Endometrial microvascular endothelial cells (primary cell): ENCODE data around the gene FBXO3. TPM values are rescaled to one million over a fixed set of nuclear protein-coding genes. Genes with fewer than 3 reads are reported as not detected.
"Not testable (repeated sequence)": the region's sequence is repeated elsewhere in the genome, so short reads cannot be mapped to it uniquely, and the experiment has no call there.

ENCODE experiments used
- in situ Hi-C: cut with HindIII; loops from 2 replicates; pipeline ENCODE4 v1.10.0; 2017; ENCODE audit warnings: low sequenced_read_pairs, low pct_unique_long_range_greater_than_20kb; ENCODE audit errors: inconsistent ontology term
- total RNA-seq: library from RNA; depleted of rRNA; stranded (reverse); fragments of >200 nt; gene quantifications from one replicate; pipeline ENCODE4 v1.2.3, GENCODE V29; 2015; ENCODE audit errors: inconsistent ontology term

Gene FBXO3, protein sequence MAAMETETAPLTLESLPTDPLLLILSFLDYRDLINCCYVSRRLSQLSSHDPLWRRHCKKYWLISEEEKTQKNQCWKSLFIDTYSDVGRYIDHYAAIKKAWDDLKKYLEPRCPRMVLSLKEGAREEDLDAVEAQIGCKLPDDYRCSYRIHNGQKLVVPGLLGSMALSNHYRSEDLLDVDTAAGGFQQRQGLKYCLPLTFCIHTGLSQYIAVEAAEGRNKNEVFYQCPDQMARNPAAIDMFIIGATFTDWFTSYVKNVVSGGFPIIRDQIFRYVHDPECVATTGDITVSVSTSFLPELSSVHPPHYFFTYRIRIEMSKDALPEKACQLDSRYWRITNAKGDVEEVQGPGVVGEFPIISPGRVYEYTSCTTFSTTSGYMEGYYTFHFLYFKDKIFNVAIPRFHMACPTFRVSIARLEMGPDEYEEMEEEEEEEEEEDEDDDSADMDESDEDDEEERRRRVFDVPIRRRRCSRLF
- 38.1 TPM for total RNA-seq

DNA sequence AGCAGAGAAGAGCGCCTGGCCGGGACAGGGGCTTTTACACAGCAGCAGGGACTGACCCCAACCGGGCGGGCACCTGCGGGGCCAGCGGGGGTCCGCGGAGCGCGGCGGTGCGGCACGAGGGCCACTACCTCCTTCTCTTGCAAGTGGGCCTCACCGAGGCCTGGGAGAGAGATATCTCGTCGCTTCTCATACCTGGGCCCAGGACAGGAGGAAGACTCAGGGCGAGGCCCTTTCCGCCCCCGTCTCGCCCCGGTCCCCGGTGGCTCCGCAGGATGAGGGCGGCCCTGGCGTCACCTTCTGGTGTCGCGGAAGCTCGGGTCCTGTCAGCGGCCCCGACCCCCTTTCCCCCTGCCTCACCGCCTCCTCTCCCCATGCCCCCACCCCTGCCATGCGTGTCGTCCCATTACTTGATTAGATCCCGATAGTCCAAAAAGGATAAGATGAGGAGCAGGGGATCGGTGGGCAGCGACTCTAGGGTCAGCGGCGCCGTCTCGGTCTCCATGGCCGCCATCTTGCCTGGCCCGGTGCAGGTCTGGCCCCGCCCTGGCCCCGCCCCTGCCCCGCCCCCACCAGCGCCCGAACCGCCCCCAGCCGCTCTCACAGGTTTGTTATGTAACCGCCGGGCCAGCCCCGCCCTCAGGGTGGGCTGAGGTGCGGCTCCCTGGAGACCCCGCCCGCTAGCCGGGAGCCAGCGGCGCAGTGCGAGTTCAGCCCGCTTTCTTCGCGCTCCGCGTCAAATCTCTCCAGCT, at the start of gene FBXO3:
TSS of gene FBXO3 (minus strand) at position 534 of the 749 bp plus-strand sequence. CDS start at position 511, 23 bp downstream.
- in situ Hi-C loops: no loop called here

GRCh38 chr11:33822981-33823380, 48.7 kb upstream of the FBXO3 start:
- in situ Hi-C loops: not testable (repeated sequence)

GRCh38 chr11:33819278-33820035, 45.1 kb upstream of the FBXO3 start:
- in situ Hi-C loops: no loop called here

DNA sequence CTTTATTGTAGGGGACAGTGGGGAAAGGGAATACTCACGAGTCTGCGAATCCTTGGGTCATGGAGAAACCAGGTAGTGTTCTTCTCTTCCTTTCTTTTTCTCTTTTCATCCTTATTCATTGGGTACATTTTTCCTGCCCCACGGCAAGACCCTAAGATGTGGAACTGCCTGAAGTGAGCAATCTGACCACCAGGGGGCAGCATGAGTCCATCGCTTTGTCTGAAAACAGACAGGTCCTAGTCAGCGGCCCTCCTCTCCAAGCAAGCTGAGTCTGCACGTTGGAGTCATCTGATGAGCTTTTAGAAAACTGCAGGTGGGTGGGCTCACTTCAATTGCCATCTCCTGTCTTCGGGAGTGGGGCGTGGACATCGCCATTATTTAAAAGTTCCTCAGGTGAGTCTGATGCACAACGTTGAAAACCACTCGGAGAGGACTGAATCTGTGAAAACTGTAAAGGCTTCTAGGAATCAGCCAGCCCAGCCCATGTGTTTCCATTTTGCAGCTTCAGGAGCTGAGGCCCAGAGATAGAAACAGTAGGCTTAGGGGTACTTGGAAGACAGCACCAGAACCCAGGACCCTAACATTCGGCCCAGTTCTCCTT, 34.0 kb upstream of the FBXO3 start:
- in situ Hi-C loops: no loop called here

- in situ Hi-C loops: no loop called here
Observed at GRCh38 chr11:33804471-33804870, 30.2 kb upstream of the FBXO3 start.

DNA sequence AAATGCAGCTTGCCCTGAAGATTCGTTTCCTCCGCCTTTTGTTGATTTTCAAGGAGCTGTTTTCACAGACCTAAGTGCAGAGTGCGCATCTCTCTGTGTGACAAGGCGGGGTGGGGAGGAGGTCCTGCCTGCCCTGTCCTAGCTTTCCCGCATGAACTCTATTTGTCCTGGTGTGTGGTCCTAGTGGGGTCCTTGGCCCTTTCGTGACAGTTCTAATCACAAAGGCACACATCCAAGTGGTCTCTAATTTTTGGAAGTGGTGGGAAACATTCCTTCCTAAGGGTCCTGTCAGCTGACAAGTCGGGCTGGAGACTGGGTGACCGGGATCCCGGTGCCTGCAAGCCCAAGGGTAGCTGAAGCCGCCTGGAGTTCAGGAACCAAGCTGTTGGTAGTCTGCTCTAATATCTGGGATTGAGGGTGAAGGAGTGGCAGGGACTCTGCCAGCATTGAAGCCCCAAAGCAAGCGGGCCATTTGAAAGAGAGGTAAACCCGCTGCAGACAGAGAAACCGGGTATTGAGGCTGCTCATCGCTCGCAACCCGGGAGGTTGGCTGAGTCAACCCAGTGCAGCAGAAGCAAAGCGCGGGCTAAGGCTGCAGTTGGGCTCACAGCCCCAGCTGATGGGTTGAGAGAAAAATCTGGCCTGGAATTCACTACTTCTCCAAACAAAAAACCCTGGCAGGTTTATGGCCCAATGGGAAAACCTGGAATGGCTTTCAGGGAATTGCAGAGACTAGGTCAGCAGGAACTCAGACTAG, 28.1 kb upstream of the FBXO3 start:
- in situ Hi-C loops: no loop called here

DNA sequence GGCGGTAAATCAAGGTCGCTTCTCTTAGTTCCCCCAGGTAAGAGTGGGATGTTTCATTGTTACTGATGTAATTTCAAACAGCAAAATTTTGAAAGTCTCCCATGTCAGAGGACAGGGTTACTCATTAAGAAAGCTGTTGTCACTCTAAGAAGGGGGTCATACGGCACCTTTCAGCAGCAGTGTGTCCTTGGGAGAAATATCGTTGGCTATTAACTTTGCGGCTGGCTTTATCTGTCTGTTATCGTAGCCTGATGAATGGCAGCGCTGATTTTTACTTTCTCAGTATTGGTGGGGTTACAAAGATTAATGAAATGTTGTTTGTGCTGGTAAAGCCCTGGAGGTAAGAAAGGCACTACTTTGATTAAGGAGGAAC, 27.5 kb upstream of the FBXO3 start:
- in situ Hi-C loops: no loop called here

GRCh38 chr11:33797879-33798278, 23.6 kb upstream of the FBXO3 start:
- in situ Hi-C loops: no loop called here

DNA sequence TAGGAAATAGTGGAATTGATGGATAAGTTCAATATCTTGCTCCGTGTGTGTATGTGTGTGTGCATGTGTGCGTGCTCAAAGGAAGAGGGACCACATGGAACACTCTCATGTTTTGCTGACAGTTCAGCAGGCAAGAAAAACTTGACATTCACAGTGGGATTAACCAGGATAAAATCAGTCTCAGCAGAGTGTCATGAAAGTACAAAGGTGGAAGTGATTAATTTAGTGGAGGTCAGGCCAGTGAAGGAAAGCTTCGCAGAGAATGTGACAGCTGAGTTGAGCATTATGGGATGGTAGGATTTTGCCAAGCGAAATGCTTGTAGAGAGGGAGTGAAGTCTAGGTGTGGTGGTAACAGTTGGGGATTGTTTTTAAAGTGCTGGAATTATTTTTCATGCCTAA, 15.7 kb upstream of the FBXO3 start:
- in situ Hi-C loops: no loop called here

DNA sequence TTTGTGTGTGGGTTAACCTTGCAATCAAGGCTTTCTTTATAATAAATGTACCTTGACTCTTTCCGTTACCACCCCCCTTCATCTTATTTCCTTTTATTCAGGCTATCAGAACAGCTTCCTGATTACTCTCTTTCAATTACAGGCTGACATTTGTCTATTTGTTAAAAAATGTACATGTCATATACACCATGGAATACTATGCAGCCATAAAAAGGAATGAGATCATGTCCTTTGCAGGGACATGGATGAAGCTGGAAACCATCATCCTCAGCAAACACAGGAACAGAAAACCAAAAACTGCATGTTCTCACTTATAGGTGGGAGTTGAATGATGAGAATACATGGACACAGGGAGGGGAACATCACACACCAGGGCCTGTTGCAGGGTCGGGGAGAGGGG, 13.8 kb upstream of the FBXO3 start:
- in situ Hi-C loops: not testable (repeated sequence)

DNA sequence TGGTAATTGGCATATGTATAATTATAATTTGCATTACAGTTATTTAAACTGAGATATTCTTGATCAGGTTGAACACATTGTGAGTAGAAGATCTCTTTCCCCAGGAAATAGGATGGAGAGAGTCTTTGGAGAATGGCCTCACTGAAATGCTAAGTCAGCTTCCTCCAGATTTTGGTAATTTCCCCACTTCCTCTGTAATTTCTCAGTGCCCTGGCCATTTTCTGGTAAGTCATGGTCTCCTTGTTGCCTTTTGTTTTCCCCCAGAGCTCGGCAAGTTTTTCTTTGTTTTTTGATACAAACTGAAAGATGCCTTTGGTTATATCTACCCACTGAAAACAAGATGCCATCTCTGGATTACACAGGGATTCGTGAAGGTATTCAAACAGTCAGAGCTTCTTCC, 12.8 kb upstream of the FBXO3 start:
- in situ Hi-C loops: no loop called here

DNA sequence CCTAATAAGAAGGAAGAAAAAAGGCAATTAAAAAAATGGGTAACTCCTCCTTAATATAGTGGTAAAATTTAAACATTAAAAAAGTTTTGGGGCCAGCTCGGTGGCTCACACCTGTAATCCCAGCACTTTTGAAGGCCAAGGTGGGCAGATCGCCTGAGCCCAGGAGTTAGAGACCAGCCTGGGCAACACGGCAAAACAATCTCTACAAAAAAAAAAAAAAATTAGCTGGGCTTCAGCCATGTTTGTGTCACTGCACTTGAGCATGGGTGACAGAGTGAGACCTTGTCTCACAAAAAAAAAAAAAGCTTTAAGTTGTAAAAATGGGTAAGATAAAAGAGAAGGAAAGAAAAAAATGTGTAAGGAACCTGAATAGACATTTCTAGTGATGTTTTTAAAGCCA, 11.3 kb upstream of the FBXO3 start:
- in situ Hi-C loops: no loop called here

DNA sequence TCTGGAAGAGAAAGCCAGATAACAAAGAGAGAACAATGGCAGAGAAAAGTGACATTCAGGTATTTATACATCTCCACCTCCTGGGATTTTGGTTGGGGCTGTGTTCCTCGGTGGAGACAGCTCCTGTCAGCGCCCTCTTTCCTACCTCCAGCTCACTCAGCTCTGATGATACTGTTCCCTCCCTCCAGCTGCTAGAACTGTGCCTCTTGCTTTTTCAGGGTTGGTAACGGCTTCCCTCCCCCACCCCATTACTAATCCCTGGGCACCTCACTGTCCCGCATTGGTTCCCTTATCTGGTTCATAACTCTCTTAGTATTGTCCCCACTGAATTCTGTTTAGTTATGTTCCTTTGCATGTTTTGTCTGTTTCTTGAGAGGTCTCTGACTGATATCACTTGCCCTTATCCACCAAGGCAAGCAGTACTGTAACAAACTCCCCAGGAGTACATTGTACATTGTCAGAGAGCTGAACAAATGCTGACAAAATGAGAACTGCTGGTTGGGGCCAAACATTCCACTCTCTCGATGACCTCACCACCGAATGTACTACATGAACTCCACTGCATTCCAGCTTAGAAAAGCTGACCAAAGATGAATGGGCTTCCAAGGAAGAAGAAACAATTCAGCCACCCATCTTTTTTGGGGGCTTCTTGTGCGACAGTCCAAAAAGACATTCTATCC, 5.7 kb upstream of the FBXO3 start:
- in situ Hi-C loops: no loop called here

DNA sequence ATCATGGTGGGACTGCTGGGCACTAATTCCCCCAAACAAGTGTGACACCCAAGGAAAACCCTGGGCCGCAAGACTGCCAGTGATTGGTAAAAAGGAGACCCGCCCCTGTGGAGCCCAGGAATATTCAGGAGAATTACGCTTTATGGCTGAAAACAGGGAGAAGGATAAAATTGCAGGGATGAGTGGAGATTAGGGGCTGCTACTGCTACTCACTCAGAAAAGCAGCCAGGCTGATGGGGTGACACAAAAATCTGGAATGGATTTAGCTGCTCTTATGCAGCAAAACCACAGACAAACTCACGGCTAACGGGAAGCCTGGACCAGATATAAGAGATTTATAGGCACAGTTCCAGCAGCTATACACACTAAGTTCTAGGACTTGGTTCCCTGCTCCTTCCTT, 4.4 kb upstream of the FBXO3 start:
- in situ Hi-C loops: no loop called here

- in situ Hi-C loops: no loop called here
Observed at GRCh38 chr11:33777906-33778305, 3.6 kb upstream of the FBXO3 start.

DNA sequence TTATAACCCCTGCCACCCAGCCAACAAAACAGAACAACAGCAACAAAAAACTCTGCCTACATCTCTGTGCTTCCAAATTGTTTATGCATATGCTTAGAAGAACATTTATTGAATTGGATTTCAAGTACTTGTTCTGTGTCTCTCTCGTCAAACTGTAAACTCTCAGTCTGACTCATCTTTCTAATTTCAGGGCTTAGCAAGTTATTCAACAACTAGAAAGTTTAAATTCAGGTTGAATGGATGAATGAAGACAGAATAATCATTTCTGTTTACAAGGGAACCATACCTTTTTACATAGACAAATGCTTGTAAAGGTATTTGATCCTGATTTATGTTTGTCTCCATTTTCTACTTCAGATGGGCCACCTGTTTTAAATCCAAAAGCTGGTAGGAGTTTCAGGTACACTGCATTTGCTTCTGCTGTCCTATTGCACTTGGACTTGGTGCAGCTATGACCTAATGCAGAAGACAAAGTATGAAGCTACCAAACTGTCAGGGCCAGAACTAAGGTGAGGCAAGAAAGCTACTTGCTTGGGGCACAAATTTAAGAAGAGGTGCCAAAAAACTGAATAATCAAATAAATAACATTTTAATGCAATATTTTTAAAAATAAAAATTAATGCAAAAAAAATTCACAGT, 1.6 kb upstream of the FBXO3 start:
- in situ Hi-C loops: no loop called here

GRCh38 chr11:33775467-33775807, 1.1 kb upstream of the FBXO3 start:
- in situ Hi-C loops: no loop called here
